ENCODE results near the gene TEX19.

- TF ChIP-seq CTCF (IDR thresholded peaks at IDR 0.05; ENCODE audit: low read length): no peak
- no peak for TF ChIP-seq EZH2 (IDR thresholded peaks at IDR 0.05; ENCODE audit: borderline replicate concordance, low read length)
These were observed 39.4 kb upstream of the TEX19 start for GRCh38 chr17:82319619-82320062.

Data from OCI-LY1 (cell line).